Lower leg skin (tissue), 4 donors: ENCODE results near the gene LDLRAD2. TPM values are rescaled to one million over a fixed set of nuclear protein-coding genes. Genes with fewer than 3 reads are reported as not detected.

Source experiments
- DNase-seq, 2 donors: peaks; one replicate each; pipeline ENCODE4 v3.0.0-alpha.2; 2019; ENCODE audit warnings: low spot score in 2 of 2
- H3K4me3 ChIP-seq: fragments of 200-600 bp; sonication (generic); 2 replicates; pipeline ENCODE4 v1.5.1; 2017; ENCODE audit warnings: mild to moderate bottlenecking, low read depth; ENCODE audit not compliant: poor library complexity, severe bottlenecking
- CTCF ChIP-seq, 3 donors: fragments of 450-650 bp; IDR thresholded peaks; one replicate each; pipeline ENCODE4 v1.5.1; 2016; ENCODE audit warnings: antibody characterized with exemption in 3 of 3, mild to moderate bottlenecking in 3 of 3, moderate library complexity in 2 of 3
- POLR2A ChIP-seq, 2 donors: fragments of 450-650 bp; IDR thresholded peaks; one replicate each; pipeline ENCODE4 v1.6.1; 2016 to 2017; ENCODE audit warnings: antibody characterized with exemption in 2 of 2, mild to moderate bottlenecking in 1 of 2, moderate library complexity in 1 of 2
- WGBS, 2 donors: methylation state at CpG; one replicate each; pipeline ENCODE4 v1.1.5; 2018; 5-methylcytosine and 5-hydroxymethylcytosine counted together
- intact Hi-C: fragments of 100-400 bp; cut with DNase I; formaldehyde crosslinking; loops from one replicate; pipeline ENCODE4 v1.15.0; 2023; ENCODE audit warnings: low total_unique reads
- total RNA-seq, 4 donors: library from RNA; depleted of rRNA; stranded (reverse); fragments of >200 nt; gene quantifications; one replicate each; pipeline ENCODE4 v1.1.0, GENCODE V29; 2016

Gene LDLRAD2
- total RNA-seq, 4 donors from 2014 or later = 0.19 TPM; not detected in 3

- intact Hi-C loops = no loop called here
- H3K4me3 ChIP-seq = no peak overlapping the region
- TF ChIP-seq CTCF (IDR thresholded peaks at IDR 0.05) = no peak
- TF ChIP-seq POLR2A (IDR thresholded peaks at IDR 0.05) = no peak
- WGBS, 2 donors = 92 to 93% methylated on average over 20 to 22 of the region's 23 CpGs
- DNase-seq = no peak
These were observed 18.9 kb downstream of the LDLRAD2 start for GRCh38 chr1:21830792-21831453.

GRCh38 chr1:21831454-21831970, 19.4 kb downstream of the LDLRAD2 start:
- intact Hi-C loops = no loop called here
- WGBS, 2 donors = 82 to 88% methylated on average over 14 of the region's 14 CpGs
- no peak for DNase-seq
- H3K4me3 ChIP-seq = no peak overlapping the region
- no peak for TF ChIP-seq POLR2A (IDR thresholded peaks at IDR 0.05)
- TF ChIP-seq CTCF (IDR thresholded peaks at IDR 0.05) = no peak

- DNase-seq = no peak
- WGBS, 2 donors = 81% methylated on average over 11 of the region's 11 CpGs
- intact Hi-C loops = no loop called here
- TF ChIP-seq CTCF (IDR thresholded peaks at IDR 0.05) (no peak), POLR2A (IDR thresholded peaks at IDR 0.05) (no peak)
- no peak overlapping the region for H3K4me3 ChIP-seq
These were observed 21.4 kb downstream of the LDLRAD2 start for GRCh38 chr1:21833392-21833976.

GRCh38 chr1:21834094-21834493, 22.0 kb downstream of the LDLRAD2 start:
- H3K4me3 ChIP-seq = no peak overlapping the region
- intact Hi-C loops = no loop called here
- no peak for DNase-seq
- 88 to 94% methylated on average over 1 of the region's 1 CpG for WGBS, 2 donors
- TF ChIP-seq POLR2A (IDR thresholded peaks at IDR 0.05) (no peak), CTCF (IDR thresholded peaks at IDR 0.05) (no peak)

- 96% methylated on average over 16 of the region's 16 CpGs for WGBS, 2 donors
- intact Hi-C loops = no loop called here
- no peak for DNase-seq
- H3K4me3 ChIP-seq = no peak overlapping the region
- TF ChIP-seq CTCF (IDR thresholded peaks at IDR 0.05) (no peak), POLR2A (IDR thresholded peaks at IDR 0.05) (no peak)
These were observed 22.6 kb downstream of the LDLRAD2 start for GRCh38 chr1:21834666-21835065.
